NT2/D1 (cell line): ENCODE data around the gene MSANTD7.

Source experiments
- YY1 ChIP-seq: IDR thresholded peaks from 2 replicates; pipeline ENCODE4 v1.6.1; 2011; ENCODE audit not compliant: insufficient read length, insufficient read depth
- ZNF274 ChIP-seq: IDR thresholded peaks from 2 replicates; pipeline ENCODE4 v1.6.1; 2011; ENCODE audit warnings: mild to moderate bottlenecking, low read depth, low read length

DNA sequence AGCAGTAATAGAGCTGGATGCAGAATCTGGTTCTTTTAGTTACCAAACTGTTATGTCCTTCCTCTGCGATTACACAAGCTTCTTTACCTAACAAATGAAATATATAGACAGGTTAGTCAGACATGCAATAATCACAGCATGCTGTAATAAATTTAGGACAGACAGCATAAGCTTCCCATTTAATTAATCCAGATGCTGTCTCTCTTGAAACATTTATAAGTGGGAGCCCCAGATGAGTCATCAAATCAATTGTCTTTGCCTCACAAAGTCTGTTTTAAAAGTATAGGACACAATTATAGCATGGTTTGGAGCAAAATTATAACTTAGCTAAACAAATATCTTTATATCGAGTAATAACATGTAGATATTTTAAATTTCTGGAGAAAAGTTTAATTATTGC is 1.9 kb upstream of the MSANTD7 start:
- TF ChIP-seq YY1 = no peak
- no peak for TF ChIP-seq ZNF274
